GM19240 (cell line): Measurements from ENCODE around the gene KIAA1614.

ENCODE experiments used
- DNase-seq: peaks from one replicate; pipeline ENCODE4 v3.0.0; 2011; ENCODE audit warnings: low spot score; ENCODE audit not compliant: insufficient read length

The KIAA1614 gene

DNA sequence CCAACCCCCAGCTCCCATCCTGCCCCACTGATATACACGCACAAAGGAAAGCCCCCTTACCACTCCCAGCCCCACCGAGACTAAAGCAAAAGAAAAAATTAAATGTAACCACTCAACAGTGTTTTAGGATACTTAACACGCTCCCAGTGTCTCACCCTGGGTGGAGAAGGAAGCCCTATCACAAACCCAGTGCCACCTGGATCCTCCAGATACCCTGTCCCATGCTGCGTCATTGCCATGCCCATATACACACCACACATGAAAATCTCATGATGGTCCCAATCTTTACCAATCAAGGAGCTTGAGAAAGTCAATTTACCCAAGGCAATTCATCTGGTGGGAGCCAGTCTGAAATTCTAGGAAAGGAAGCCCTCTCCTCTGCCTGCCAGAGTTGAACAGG, 11.2 kb downstream of the KIAA1614 start:
- DNase-seq, result no peak

GRCh38 chr1:180924939-180925338, 12.2 kb downstream of the KIAA1614 start:
- DNase-seq, result no peak

DNA sequence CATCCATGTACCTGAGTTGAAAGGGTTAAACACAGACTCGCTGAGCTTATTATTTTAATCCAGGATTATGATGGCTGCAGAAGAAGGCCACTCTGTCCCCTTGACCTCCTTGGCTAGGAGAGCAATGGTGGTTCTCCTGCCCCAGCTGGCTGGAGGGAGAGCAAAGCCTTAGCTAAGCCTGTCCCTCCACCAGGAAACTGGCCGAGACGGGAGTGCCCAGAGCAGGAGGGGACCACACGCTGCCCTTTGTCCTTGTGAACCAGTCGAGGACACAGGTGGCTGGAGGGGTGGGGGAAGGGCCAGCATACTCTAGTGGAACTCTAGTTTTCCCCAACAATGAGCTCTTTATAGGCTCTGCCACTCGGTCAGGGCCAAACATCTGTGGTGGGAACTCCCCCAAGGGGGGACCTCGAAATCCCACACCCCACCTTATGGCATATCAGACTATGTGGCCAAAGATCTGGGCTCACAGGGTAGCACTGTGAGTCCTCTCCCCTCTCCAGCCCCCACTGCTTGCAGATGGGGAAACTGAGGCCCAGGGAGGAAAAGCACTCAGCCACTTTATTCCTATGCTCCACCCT, 12.9 kb downstream of the KIAA1614 start:
- DNase-seq, result no peak

DNA sequence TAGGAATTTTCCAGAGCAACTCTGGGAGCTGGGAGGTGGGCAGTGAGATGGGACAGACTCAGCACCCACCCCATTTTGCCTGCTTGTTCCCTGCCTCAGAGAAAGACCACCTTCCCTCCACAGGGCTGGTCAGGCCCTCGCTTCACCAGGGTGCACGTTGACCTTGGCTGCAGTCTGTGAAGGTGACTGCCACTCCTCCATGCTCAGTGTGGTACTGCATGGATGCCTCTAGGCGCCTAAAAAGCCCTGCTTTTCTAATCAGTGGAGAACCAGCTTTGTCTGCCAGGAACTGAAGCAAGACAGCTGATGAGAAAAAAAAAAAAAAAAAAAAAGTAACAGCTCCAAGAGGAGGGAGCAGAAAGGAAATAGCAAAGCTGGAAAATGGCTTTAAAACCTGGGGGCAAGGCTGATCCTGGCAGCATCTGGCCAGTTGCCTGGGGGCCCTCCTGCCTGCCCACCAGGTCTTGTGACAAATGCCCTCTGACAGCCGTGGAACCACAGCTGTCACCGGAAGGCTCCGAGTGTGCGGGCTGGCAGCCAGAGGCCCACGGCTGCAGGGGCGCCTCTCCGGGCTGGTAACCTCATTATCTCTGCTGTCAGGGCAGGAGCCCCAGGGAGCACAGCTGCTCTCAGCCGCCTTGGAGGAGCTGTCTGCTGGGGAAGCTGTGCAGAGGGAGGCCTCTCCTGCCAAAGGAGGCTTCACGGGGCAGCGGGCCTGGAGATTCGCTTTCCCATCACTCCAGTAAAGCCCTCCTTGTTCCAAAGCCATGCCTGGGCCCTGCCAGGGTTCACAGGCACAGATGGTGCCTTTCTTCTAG, 13.7 kb downstream of the KIAA1614 start:
- no peak for DNase-seq

DNA sequence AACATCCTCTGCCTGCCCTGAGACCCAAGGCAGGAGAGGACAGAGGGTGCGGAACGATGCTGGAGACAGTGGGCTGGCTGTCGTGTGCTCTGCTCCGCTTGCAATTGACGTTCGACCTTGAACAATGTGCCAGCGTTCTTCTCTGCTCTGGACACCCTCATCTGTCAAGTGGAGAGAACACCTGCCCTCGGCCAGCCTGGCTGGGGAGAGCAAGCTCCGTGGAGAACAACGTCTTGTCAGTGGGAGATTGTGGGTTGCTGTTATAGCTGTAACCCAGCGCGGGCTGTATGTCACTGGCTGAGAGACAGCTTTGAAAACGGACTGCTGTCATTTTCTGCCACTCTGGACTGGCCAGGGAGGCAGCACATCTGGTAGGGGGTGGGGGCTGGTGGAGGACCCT, 14.7 kb downstream of the KIAA1614 start:
- no peak for DNase-seq

DNA sequence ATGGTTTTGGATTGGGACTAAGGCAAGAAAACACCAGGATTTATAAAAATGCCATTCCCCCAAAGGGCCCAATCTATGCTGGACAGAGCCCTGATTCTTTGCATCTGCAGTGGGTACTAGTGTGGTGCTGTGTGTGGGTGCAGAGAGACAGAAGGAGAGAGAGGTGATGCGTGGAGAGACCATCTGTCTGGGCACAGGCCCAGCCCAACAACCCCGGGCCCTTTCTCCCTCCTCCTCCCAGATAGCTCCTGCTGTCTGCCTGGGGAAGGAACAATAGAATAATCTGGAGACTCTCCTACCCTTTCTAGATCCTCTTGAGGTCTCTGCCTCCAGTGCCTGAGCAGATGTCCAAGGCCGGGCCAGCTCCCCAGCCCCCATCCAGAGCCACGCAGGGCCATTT, 15.1 kb downstream of the KIAA1614 start:
- no peak for DNase-seq

- DNase-seq, result no peak
Measured at GRCh38 chr1:180928331-180929230, 15.9 kb downstream of the KIAA1614 start.

DNA sequence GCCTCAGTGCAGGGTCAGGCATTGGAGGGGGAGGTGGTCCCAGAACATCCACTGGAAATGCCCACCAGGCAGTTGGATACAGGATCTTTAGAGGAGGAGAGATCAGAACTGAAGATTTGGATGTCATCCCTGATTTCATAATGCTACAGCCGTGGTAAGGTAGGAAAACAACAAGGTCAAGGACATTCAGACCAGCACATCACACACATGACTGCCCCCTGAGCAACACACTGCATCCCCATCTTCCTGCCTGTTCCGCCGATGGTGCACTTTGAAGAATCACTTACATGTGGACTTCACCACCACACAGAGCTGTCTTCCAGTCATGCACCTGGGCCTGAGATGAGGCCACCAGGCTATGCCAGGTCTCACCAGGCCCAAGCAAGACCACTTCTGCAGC, 16.7 kb downstream of the KIAA1614 start:
- no peak for DNase-seq

GRCh38 chr1:180930687-180931086, 18.0 kb downstream of the KIAA1614 start:
- DNase-seq, result no peak

GRCh38 chr1:180931529-180931928, 18.8 kb downstream of the KIAA1614 start:
- DNase-seq, result no peak

- DNase-seq, result no peak
Measured at GRCh38 chr1:180932378-180932777, 19.7 kb downstream of the KIAA1614 start.

- no peak for DNase-seq
Measured at GRCh38 chr1:180933141-180933540, 20.4 kb downstream of the KIAA1614 start.

DNA sequence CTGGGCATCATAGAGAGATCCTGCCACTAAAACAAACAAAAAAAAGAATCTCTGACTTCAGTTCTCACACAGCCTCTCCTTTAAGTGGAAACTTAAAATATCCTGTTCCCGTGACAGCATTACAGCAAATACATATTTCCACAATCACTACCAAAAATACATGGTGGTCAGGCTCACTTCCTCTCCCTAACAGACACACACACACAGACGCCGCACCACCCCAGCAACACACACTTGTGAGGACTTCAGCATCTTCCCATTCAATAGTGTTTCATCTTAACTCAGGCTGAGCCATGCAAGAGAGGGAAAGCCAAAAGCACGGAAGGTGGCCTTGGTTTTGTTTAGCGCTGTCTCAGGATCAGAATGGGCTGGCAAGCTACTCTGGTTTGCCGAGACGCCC, 21.9 kb downstream of the KIAA1614 start:
- DNase-seq, result no peak

- DNase-seq, result no peak
Measured at GRCh38 chr1:180935326-180936109, 22.8 kb downstream of the KIAA1614 start.

DNA sequence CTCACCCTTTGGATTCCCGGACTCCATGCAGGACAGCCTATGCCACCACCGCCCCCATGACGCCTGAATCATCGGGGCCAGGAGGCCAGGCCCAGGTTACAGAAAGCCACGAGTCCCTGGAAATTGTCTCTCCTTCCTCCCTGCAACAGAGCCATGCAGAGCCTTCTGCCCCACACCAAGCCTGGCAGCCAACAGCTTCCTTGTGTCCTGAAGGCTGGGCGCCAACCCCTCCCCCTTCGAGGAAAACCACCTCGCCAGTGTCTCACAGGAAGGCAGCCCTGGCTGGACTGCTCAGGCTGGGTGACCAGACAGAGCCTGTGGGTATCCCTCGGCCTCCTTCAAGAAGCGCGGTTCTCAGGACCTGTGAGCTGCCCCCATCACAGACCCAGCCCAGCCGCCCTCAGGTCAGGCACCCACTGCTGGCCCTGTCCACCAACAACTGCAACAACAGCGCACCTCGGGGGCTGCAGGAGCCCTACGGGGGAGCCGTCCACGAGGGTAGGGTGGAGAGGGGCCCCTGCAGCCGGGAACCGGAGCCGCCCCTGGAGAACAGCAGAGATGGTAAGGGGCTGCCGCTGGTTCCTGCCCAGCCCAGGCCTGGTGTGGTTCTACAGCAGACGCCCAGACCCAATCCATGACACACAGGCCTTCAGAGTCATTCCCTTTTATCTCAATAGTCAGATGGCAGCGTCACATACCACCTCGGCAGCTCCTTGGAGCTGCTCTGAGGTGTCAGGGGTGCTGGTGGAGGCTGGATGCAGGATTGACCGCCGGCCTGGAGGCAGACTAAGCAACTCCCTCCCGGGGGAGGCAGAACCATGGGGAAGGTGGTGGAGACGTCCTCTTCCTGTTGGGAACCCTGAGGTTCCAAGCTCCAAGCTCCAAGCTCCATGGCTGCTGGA, 23.7 kb downstream of the KIAA1614 start:
- no peak for DNase-seq

- no peak for DNase-seq
Measured at GRCh38 chr1:180937012-180937372, 24.3 kb downstream of the KIAA1614 start.

GRCh38 chr1:180937624-180938225, 25.0 kb downstream of the KIAA1614 start:
- no peak for DNase-seq

DNA sequence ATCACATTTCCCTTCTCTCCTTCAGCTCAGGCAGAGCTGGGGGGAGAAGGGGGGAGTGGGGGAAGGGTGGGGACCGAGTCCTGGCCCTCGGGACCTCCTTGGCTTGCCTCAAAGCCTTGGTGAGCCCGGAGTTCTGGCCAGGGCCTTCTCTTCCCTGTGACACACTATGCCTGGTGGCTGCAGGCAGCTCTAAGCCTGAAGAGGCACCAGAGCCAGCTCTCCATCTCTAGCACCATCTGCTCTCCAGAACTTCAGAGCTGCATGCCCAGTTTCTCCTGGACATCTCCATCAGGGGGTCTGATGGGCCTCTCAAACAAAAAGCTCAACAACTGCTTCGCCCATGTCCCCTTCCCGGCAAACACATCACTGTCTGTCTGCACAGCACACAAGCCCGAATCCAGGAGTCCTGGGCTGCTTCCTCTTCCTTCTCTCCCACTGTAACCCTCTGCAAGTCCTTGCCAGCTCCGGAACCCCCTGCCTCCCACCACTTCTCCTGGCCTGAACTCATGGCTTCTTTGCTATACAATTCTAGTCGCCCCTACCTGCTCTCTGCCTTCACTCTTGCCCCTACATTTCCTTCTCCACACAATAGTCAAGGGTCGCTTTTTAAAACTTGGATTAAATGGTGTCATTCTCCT, 26.5 kb downstream of the KIAA1614 start:
- DNase-seq, result no peak

- no peak for DNase-seq
Measured at GRCh38 chr1:180939711-180940103, 27.0 kb downstream of the KIAA1614 start.
